Measurements from ENCODE around the gene SNTN. TPM values are rescaled to one million over a fixed set of nuclear protein-coding genes. Genes with fewer than 3 reads are reported as not detected.

SNTN gene
- total RNA-seq, 1 experiment from 2014 or later: not detected

GRCh38 chr3:63609834-63610233 is 42.6 kb upstream of the SNTN start:
- Mint-ChIP-seq H3K27me3 (ENCODE audit: insufficient read depth, unreplicated experiment) (no peaks in the 10 kb centered on the region), H3K36me3 (ENCODE audit: insufficient read depth, unreplicated experiment) (no peaks in the 10 kb centered on the region), H3K4me3 (ENCODE audit: unreplicated experiment) (no peak overlapping the region), H3K9me3 (ENCODE audit: unreplicated experiment) (no peaks in the 10 kb centered on the region), H3K4me1 (ENCODE audit: low read depth, unreplicated experiment) (no peaks in the 10 kb centered on the region), H3K27ac (ENCODE audit: unreplicated experiment) (no peak overlapping the region)
- no peak for DNase-seq
- BruUV-seq (replicated peaks): no TSS peak
- no peaks in the 10 kb centered on the region for H3K36me3 ChIP-seq (ENCODE audit: control insufficient read depth, insufficient read depth, low read length)
- intact Hi-C loops (cut with micrococcal nuclease; ENCODE audit: unreplicated experiment): no loop called here
- ChIA-PET POLR2A (no interaction called here), CTCF (no interaction called here)
- H3K27me3 ChIP-seq (replicated peaks; ENCODE audit: control insufficient read depth, insufficient read depth, low read length): no peaks in the 10 kb centered on the region
- H3K9me3 ChIP-seq: no peaks in the 10 kb centered on the region
- peaks cover 6% of the 10 kb centered on the region; the same call in 1 of the 2 replicates for H3K4me1 ChIP-seq
- no peak overlapping the region for H3K4me3 ChIP-seq (ENCODE audit: low read depth, low read length)
- TF ChIP-seq CTCF (IDR thresholded peaks at IDR 0.05; ENCODE audit: insufficient read depth in 1 of 2, low read depth in 1 of 2, low read length in 1 of 2, severe bottlenecking in 1 of 2, unreplicated experiment in 1 of 2): no peak

- Histone ChIP-seq H3K27me3 (replicated peaks; ENCODE audit: control insufficient read depth, insufficient read depth, low read length) (no peaks in the 10 kb centered on the region), H3K4me1 (peaks cover 6% of the 10 kb centered on the region; the same call in 1 of the 2 replicates), H3K9me3 (no peaks in the 10 kb centered on the region), H3K36me3 (ENCODE audit: control insufficient read depth, insufficient read depth, low read length) (no peaks in the 10 kb centered on the region), H3K4me3 (ENCODE audit: low read depth, low read length) (no peak overlapping the region)
- Mint-ChIP-seq H3K27me3 (ENCODE audit: insufficient read depth, unreplicated experiment) (no peaks in the 10 kb centered on the region), H3K4me3 (ENCODE audit: unreplicated experiment) (no peak overlapping the region), H3K4me1 (ENCODE audit: low read depth, unreplicated experiment) (no peaks in the 10 kb centered on the region), H3K27ac (ENCODE audit: unreplicated experiment) (no peak overlapping the region), H3K36me3 (ENCODE audit: insufficient read depth, unreplicated experiment) (no peaks in the 10 kb centered on the region), H3K9me3 (ENCODE audit: unreplicated experiment) (no peaks in the 10 kb centered on the region)
- no TSS peak for BruUV-seq (replicated peaks)
- CTCF ChIA-PET: no interaction called here
- no peak for TF ChIP-seq CTCF (IDR thresholded peaks at IDR 0.05; ENCODE audit: insufficient read depth in 1 of 2, low read depth in 1 of 2, low read length in 1 of 2, severe bottlenecking in 1 of 2, unreplicated experiment in 1 of 2)
- no peak for DNase-seq
- intact Hi-C loops (cut with micrococcal nuclease; ENCODE audit: unreplicated experiment): no loop called here
- POLR2A ChIA-PET: no interaction called here
These were observed 41.1 kb upstream of the SNTN start for GRCh38 chr3:63611382-63611781.

- POLR2A ChIA-PET: no interaction called here
- H3K27me3 Mint-ChIP-seq (ENCODE audit: insufficient read depth, unreplicated experiment): no peaks in the 10 kb centered on the region
- no peaks in the 10 kb centered on the region for H3K4me1 Mint-ChIP-seq (ENCODE audit: low read depth, unreplicated experiment)
- Histone ChIP-seq H3K4me1 (peaks cover 6% of the 10 kb centered on the region; the same call in 1 of the 2 replicates), H3K36me3 (ENCODE audit: control insufficient read depth, insufficient read depth, low read length) (no peaks in the 10 kb centered on the region), H3K9me3 (no peaks in the 10 kb centered on the region), H3K4me3 (ENCODE audit: low read depth, low read length) (no peak overlapping the region), H3K27me3 (replicated peaks; ENCODE audit: control insufficient read depth, insufficient read depth, low read length) (no peaks in the 10 kb centered on the region)
- CTCF ChIA-PET: no interaction called here
- intact Hi-C loops (cut with micrococcal nuclease; ENCODE audit: unreplicated experiment): no loop called here
- no peaks in the 10 kb centered on the region for H3K36me3 Mint-ChIP-seq (ENCODE audit: insufficient read depth, unreplicated experiment)
- BruUV-seq (replicated peaks): no TSS peak
- TF ChIP-seq CTCF (IDR thresholded peaks at IDR 0.05; ENCODE audit: insufficient read depth in 1 of 2, low read depth in 1 of 2, low read length in 1 of 2, severe bottlenecking in 1 of 2, unreplicated experiment in 1 of 2): no peak
- H3K27ac Mint-ChIP-seq (ENCODE audit: unreplicated experiment): no peak overlapping the region
- no peak for DNase-seq
- H3K4me3 Mint-ChIP-seq (ENCODE audit: unreplicated experiment): no peak overlapping the region
- no peaks in the 10 kb centered on the region for H3K9me3 Mint-ChIP-seq (ENCODE audit: unreplicated experiment)
These were observed 38.9 kb upstream of the SNTN start for GRCh38 chr3:63613561-63613960.
